ENCODE data around the gene ZFAND5. TPM values are rescaled to one million over a fixed set of nuclear protein-coding genes. Genes with fewer than 3 reads are reported as not detected.

Gene ZFAND5
- polyA plus RNA-seq, 1 of the 3 experiments (the other 2 are of a cell fraction), result 58.8 TPM

GRCh38 chr9:72333709-72334108 lies 31.3 kb downstream of the ZFAND5 start:
- Histone ChIP-seq H4K20me1 (ENCODE audit: insufficient read depth) (no peaks in the 10 kb centered on the region), H3K27ac (ENCODE audit: low read depth in 2 of 2, low read length in 1 of 2) (no peak overlapping the region), H3K4me1 (ENCODE audit: control insufficient read depth in 1 of 2, insufficient read depth in 2 of 2, low read depth in 1 of 2, low read length in 1 of 2) (no peaks in the 10 kb centered on the region), H3K4me3 (ENCODE audit: low read depth in 2 of 2, low read length in 1 of 2) (peak overlapping the region in 1 of 2 experiments; percentile 19; a peak in 1 of 4 replicates), H3K4me2 (no peak overlapping the region), H3K9me2 (no peaks in the 10 kb centered on the region), H3K79me2 (ENCODE audit: insufficient read depth) (no peaks in the 10 kb centered on the region), H3K9me3 (no peaks in the 10 kb centered on the region), H3K9ac (no peak overlapping the region), H2AFZ (ENCODE audit: low read depth) (peak overlapping the region; percentile 29; the same call in 1 of the 2 replicates), H3K36me3 (replicated peaks in 1 of 2; ENCODE audit: control insufficient read depth in 1 of 2, insufficient read depth in 2 of 2, low read length in 1 of 2) (no peaks in the 10 kb centered on the region), H3F3A (replicated peaks; ENCODE audit: insufficient read depth) (no peaks in the 10 kb centered on the region), H3K27me3 (ENCODE audit: insufficient read depth) (no peaks in the 10 kb centered on the region)
- DNase-seq, result no peak
- ChIA-PET CTCF (interaction anchor here (1.1 to 1.3 kb wide), 2 partner anchors 9 to 61 kb away, joined by 3 to 4 read pairs; no protein-coding TSS in a partner anchor), POLR2A (no interaction called here)
- no peak for TF ChIP-seq CHD2 (IDR thresholded peaks at IDR 0.05; ENCODE audit: low read length, partially characterized antibody)
- TF ChIP-seq EP300 (IDR thresholded peaks at IDR 0.05; ENCODE audit: borderline replicate concordance in 1 of 2, low read depth in 1 of 2, low read length in 1 of 2), result no peak
- TF ChIP-seq, protein P1, sequence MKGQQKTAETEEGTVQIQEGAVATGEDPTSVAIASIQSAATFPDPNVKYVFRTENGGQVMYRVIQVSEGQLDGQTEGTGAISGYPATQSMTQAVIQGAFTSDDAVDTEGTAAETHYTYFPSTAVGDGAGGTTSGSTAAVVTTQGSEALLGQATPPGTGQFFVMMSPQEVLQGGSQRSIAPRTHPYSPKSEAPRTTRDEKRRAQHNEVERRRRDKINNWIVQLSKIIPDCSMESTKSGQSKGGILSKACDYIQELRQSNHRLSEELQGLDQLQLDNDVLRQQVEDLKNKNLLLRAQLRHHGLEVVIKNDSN (IDR thresholded peaks at IDR 0.05; ENCODE audit: borderline replicate concordance, low read depth), result no peak
- WGBS (ENCODE audit: low lambda C conversion rate), result 70% methylated on average over 3 of the region's 3 CpGs

DNA sequence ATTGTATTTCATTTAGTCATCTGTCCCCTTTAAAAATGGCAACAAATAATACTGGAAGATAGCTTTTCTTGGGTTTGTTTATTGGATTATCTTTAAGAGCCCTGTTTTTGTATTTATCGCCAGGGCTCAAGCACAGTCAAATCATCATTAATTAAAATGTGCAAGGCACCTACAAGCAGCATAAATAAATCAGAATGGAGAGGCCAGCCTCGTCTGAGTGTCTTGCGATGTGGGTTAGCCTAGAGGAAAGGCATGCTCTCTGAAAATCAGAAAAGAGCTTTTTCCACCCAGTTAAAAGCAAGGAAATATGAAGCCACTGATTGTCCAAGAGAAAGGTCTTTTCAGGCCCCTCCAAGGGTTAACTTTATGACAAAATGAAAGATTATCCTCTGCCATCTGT lies 31.8 kb downstream of the ZFAND5 start:
- H3K9ac ChIP-seq, result no peak overlapping the region
- no peaks in the 10 kb centered on the region for H3K36me3 ChIP-seq (replicated peaks in 1 of 2; ENCODE audit: control insufficient read depth in 1 of 2, insufficient read depth in 2 of 2, low read length in 1 of 2)
- CTCF ChIA-PET, result interaction anchor here (1.3 kb wide), 1 partner anchor 10 kb away, joined by 4 read pairs; no protein-coding TSS in a partner anchor
- 48% methylated on average over 3 of the region's 3 CpGs for WGBS (ENCODE audit: low lambda C conversion rate)
- no peaks in the 10 kb centered on the region for H3K4me1 ChIP-seq (ENCODE audit: control insufficient read depth in 1 of 2, insufficient read depth in 2 of 2, low read depth in 1 of 2, low read length in 1 of 2)
- DNase-seq, result no peak
- no peaks in the 10 kb centered on the region for H4K20me1 ChIP-seq (ENCODE audit: insufficient read depth)
- TF ChIP-seq, protein P2, sequence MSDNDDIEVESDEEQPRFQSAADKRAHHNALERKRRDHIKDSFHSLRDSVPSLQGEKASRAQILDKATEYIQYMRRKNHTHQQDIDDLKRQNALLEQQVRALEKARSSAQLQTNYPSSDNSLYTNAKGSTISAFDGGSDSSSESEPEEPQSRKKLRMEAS (IDR thresholded peaks at IDR 0.05; ENCODE audit: low read depth), result no peak
- TF ChIP-seq IRF3 (IDR thresholded peaks at IDR 0.05; ENCODE audit: low read depth, low read length), result no peak
- TF ChIP-seq FOSL2 (IDR thresholded peaks at IDR 0.05; ENCODE audit: borderline replicate concordance, low read depth), result no peak
- TF ChIP-seq RFX5 (IDR thresholded peaks at IDR 0.05; ENCODE audit: low read length), result no peak
- TF ChIP-seq, protein P3, sequence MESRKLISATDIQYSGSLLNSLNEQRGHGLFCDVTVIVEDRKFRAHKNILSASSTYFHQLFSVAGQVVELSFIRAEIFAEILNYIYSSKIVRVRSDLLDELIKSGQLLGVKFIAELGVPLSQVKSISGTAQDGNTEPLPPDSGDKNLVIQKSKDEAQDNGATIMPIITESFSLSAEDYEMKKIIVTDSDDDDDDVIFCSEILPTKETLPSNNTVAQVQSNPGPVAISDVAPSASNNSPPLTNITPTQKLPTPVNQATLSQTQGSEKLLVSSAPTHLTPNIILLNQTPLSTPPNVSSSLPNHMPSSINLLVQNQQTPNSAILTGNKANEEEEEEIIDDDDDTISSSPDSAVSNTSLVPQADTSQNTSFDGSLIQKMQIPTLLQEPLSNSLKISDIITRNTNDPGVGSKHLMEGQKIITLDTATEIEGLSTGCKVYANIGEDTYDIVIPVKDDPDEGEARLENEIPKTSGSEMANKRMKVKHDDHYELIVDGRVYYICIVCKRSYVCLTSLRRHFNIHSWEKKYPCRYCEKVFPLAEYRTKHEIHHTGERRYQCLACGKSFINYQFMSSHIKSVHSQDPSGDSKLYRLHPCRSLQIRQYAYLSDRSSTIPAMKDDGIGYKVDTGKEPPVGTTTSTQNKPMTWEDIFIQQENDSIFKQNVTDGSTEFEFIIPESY (IDR thresholded peaks at IDR 0.05; ENCODE audit: borderline replicate concordance, low read depth), result no peak
- TF ChIP-seq SIN3A (IDR thresholded peaks at IDR 0.05; ENCODE audit: borderline replicate concordance, low read depth, low read length), result no peak
- TF ChIP-seq MXI1 (IDR thresholded peaks at IDR 0.05; ENCODE audit: low read depth, low read length), result no peak
- no peak for TF ChIP-seq JUND (IDR thresholded peaks at IDR 0.05)
- no peak for TF ChIP-seq RAD21 (IDR thresholded peaks at IDR 0.05; ENCODE audit: low read length)
- no peak for TF ChIP-seq TAF1 (IDR thresholded peaks at IDR 0.05; ENCODE audit: borderline replicate concordance, low read depth, low read length)
- TF ChIP-seq GABPA (IDR thresholded peaks at IDR 0.05; ENCODE audit: low read depth), result no peak
- TF ChIP-seq CTCF (IDR thresholded peaks at IDR 0.05), result no peak
- no peak for TF ChIP-seq POLR2AphosphoS5 (IDR thresholded peaks at IDR 0.05; ENCODE audit: low read depth, low read length)
- TF ChIP-seq GATA2 (CRISPR knock-in tag; IDR thresholded peaks at IDR 0.05), result no peak
- no peak overlapping the region; the same call in 1 of the 2 replicates for H3K4me2 ChIP-seq
- H2AFZ ChIP-seq (ENCODE audit: low read depth), result peak overlapping the region; percentile 29; the same call in 1 of the 2 replicates
- H3K79me2 ChIP-seq (ENCODE audit: insufficient read depth), result no peaks in the 10 kb centered on the region
- POLR2A ChIA-PET, result no interaction called here
- H3K27ac ChIP-seq (ENCODE audit: low read depth in 2 of 2, low read length in 1 of 2), result no peak overlapping the region
- no peaks in the 10 kb centered on the region for H3K27me3 ChIP-seq (ENCODE audit: insufficient read depth)
- no peaks in the 10 kb centered on the region for H3F3A ChIP-seq (replicated peaks; ENCODE audit: insufficient read depth)
- H3K9me2 ChIP-seq, result no peaks in the 10 kb centered on the region
- H3K4me3 ChIP-seq (ENCODE audit: low read depth in 2 of 2, low read length in 1 of 2), result peak overlapping the region in 1 of 2 experiments; percentile 19; a peak in 1 of 4 replicates
- no peaks in the 10 kb centered on the region for H3K9me3 ChIP-seq
